ENCODE results near the gene EMX1. TPM values are rescaled to one million over a fixed set of nuclear protein-coding genes. Genes with fewer than 3 reads are reported as not detected.

The EMX1 gene
- total RNA-seq, 1 experiment from 2014 or later: not detected

- BruUV-seq (replicated peaks): no TSS peak
- Histone ChIP-seq H3K4me3 (no peak overlapping the region), H3K4me1 (replicated peaks; ENCODE audit: insufficient read depth) (no peaks in the 10 kb centered on the region), H3K27ac (no peak overlapping the region), H3F3A (ENCODE audit: insufficient read depth, low read depth) (no peaks in the 10 kb centered on the region), H3K36me3 (ENCODE audit: low read depth) (no peaks in the 10 kb centered on the region), H3K79me2 (ENCODE audit: low read depth) (no peaks in the 10 kb centered on the region), H3K9me2 (ENCODE audit: insufficient read depth) (no peaks in the 10 kb centered on the region), H4K20me1 (ENCODE audit: insufficient read depth) (no peaks in the 10 kb centered on the region), H3K4me2 (no peak overlapping the region), H3K9me3 (ENCODE audit: insufficient read depth, low read depth) (no peaks in the 10 kb centered on the region), H2AFZ (no peak overlapping the region), H3K27me3 (ENCODE audit: insufficient read depth, low read depth) (peaks cover 60% of the 10 kb centered on the region)
- DNase-seq: peak in 1 of 2 experiments; percentile 28
- intact Hi-C loops (cut with micrococcal nuclease; ENCODE audit: unreplicated experiment): no loop called here
- POLR2A ChIA-PET (ENCODE audit: unreplicated experiment): no interaction called here
- no peak for TF ChIP-seq CTCF (conservative IDR thresholded peaks at IDR 0.05)
- no peak for TF ChIP-seq EZH2 (IDR thresholded peaks at IDR 0.05; ENCODE audit: low read depth)
- CTCF ChIA-PET: no interaction called here
Measured at GRCh38 chr2:72931280-72931910, 14.1 kb downstream of the EMX1 start.

- Histone ChIP-seq H3K4me2 (no peak overlapping the region), H3K27ac (no peak overlapping the region), H3K4me1 (replicated peaks; ENCODE audit: insufficient read depth) (no peaks in the 10 kb centered on the region), H3K9me3 (ENCODE audit: insufficient read depth, low read depth) (no peaks in the 10 kb centered on the region), H3K36me3 (ENCODE audit: low read depth) (no peaks in the 10 kb centered on the region), H3K4me3 (no peak overlapping the region), H3F3A (ENCODE audit: insufficient read depth, low read depth) (no peaks in the 10 kb centered on the region), H3K27me3 (ENCODE audit: insufficient read depth, low read depth) (peaks cover 52% of the 10 kb centered on the region), H2AFZ (no peak overlapping the region), H4K20me1 (ENCODE audit: insufficient read depth) (no peaks in the 10 kb centered on the region), H3K79me2 (ENCODE audit: low read depth) (no peaks in the 10 kb centered on the region), H3K9me2 (ENCODE audit: insufficient read depth) (no peaks in the 10 kb centered on the region)
- intact Hi-C loops (cut with micrococcal nuclease; ENCODE audit: unreplicated experiment): no loop called here
- DNase-seq: no peak
- no TSS peak for BruUV-seq (replicated peaks)
- POLR2A ChIA-PET (ENCODE audit: unreplicated experiment): no interaction called here
- TF ChIP-seq EZH2 (IDR thresholded peaks at IDR 0.05; ENCODE audit: low read depth): no peak
- no peak for TF ChIP-seq CTCF (conservative IDR thresholded peaks at IDR 0.05)
- CTCF ChIA-PET: interaction anchor here (0.5 to 0.6 kb wide), 2 partner anchors 224 to 1214 kb away, joined by 3 to 11 read pairs; no protein-coding TSS in a partner anchor
Measured at GRCh38 chr2:72932045-72932740, 14.9 kb downstream of the EMX1 start.

- BruUV-seq (replicated peaks): no TSS peak
- TF ChIP-seq CTCF (conservative IDR thresholded peaks at IDR 0.05): no peak
- no peak for TF ChIP-seq EZH2 (IDR thresholded peaks at IDR 0.05; ENCODE audit: low read depth)
- no peaks in the 10 kb centered on the region for H3F3A ChIP-seq (ENCODE audit: insufficient read depth, low read depth)
- DNase-seq: no peak
- no peaks in the 10 kb centered on the region for H3K9me3 ChIP-seq (ENCODE audit: insufficient read depth, low read depth)
- H3K36me3 ChIP-seq (ENCODE audit: low read depth): no peaks in the 10 kb centered on the region
- intact Hi-C loops (cut with micrococcal nuclease; ENCODE audit: unreplicated experiment): no loop called here
- H3K27ac ChIP-seq: no peak overlapping the region
- no peaks in the 10 kb centered on the region for H3K9me2 ChIP-seq (ENCODE audit: insufficient read depth)
- H4K20me1 ChIP-seq (ENCODE audit: insufficient read depth): no peaks in the 10 kb centered on the region
- no peak overlapping the region for H3K4me3 ChIP-seq
- no peak overlapping the region for H2AFZ ChIP-seq
- H3K27me3 ChIP-seq (ENCODE audit: insufficient read depth, low read depth): peaks cover 46% of the 10 kb centered on the region
- ChIA-PET CTCF (interaction anchor here (0.5 to 0.6 kb wide), 2 partner anchors 223 to 1213 kb away, joined by 3 to 11 read pairs; no protein-coding TSS in a partner anchor), POLR2A (ENCODE audit: unreplicated experiment) (no interaction called here)
- no peaks in the 10 kb centered on the region for H3K79me2 ChIP-seq (ENCODE audit: low read depth)
- no peak overlapping the region for H3K4me2 ChIP-seq
- H3K4me1 ChIP-seq (replicated peaks; ENCODE audit: insufficient read depth): no peaks in the 10 kb centered on the region
Measured at GRCh38 chr2:72932805-72933204, 15.5 kb downstream of the EMX1 start.
